ENCODE data around the gene TNIP2. TPM values are rescaled to one million over a fixed set of nuclear protein-coding genes. Genes with fewer than 3 reads are reported as not detected.

The TNIP2 gene
- total and polyA plus RNA-seq, 2 experiments from 2014 or later, result 42.7 to 50.8 TPM

- Histone ChIP-seq H3K36me3 (replicated peaks; ENCODE audit: insufficient read depth, low read depth) (no peaks in the 10 kb centered on the region), H3K27me3 (no peaks in the 10 kb centered on the region), H3K4me2 (peak within 1 kb of the TSS; percentile 99), H4K20me1 (ENCODE audit: insufficient read depth, poor library complexity, severe bottlenecking) (no peaks in the 10 kb centered on the region), H3K79me2 (peaks cover 23% of the 10 kb centered on the region), H3K4me3 (peak within 1 kb of the TSS; percentile 61), H3K9me2 (replicated peaks; ENCODE audit: insufficient read depth) (no peaks in the 10 kb centered on the region), H3K9me3 (ENCODE audit: low read depth) (no peaks in the 10 kb centered on the region), H2AFZ (peak within 1 kb of the TSS; percentile 40), H3K27ac (peak within 1 kb of the TSS; percentile 89), H3K4me1 (ENCODE audit: insufficient read depth) (peaks cover 35% of the 10 kb centered on the region)
- WGBS (ENCODE audit: low lambda C conversion rate, missing lambda C conversion rate), result 0% methylated on average over 5 of the region's 104 CpGs
- peak; percentile 88 for DNase-seq (ENCODE audit: low spot score)
- TF ChIP-seq EZH2 (IDR thresholded peaks at IDR 0.05; ENCODE audit: borderline replicate concordance) (no peak), EZH2phosphoT487 (IDR thresholded peaks at IDR 0.05; ENCODE audit: low read depth, severe bottlenecking, unreplicated experiment) (no peak), CTCF (IDR thresholded peaks at IDR 0.05; ENCODE audit: poor library complexity) (no peak)
Measured at GRCh38 chr4:2792711-2793585, 36.8 kb upstream of the TNIP2 start, which contains the start of gene SH3BP2. Gene SH3BP2, plus strand, starts transcription at chr4:2793085. Its CDS starts 27,533 bp downstream, at chr4:2820618.

- Histone ChIP-seq H4K20me1 (ENCODE audit: insufficient read depth, poor library complexity, severe bottlenecking) (no peaks in the 10 kb centered on the region), H3K4me2 (peak overlapping the region; percentile 99), H3K9me2 (replicated peaks; ENCODE audit: insufficient read depth) (no peaks in the 10 kb centered on the region), H3K4me3 (no peak overlapping the region), H3K4me1 (ENCODE audit: insufficient read depth) (peaks cover 35% of the 10 kb centered on the region), H3K36me3 (replicated peaks; ENCODE audit: insufficient read depth, low read depth) (no peaks in the 10 kb centered on the region), H3K27me3 (no peaks in the 10 kb centered on the region), H2AFZ (no peak overlapping the region), H3K27ac (peak overlapping the region; percentile 37), H3K79me2 (peaks cover 18% of the 10 kb centered on the region), H3K9me3 (ENCODE audit: low read depth) (no peaks in the 10 kb centered on the region)
- TF ChIP-seq EZH2phosphoT487 (IDR thresholded peaks at IDR 0.05; ENCODE audit: low read depth, severe bottlenecking, unreplicated experiment) (no peak), EZH2 (IDR thresholded peaks at IDR 0.05; ENCODE audit: borderline replicate concordance) (no peak), CTCF (IDR thresholded peaks at IDR 0.05; ENCODE audit: poor library complexity) (no peak)
- WGBS (ENCODE audit: low lambda C conversion rate, missing lambda C conversion rate), result 96% methylated on average over 5 of the region's 8 CpGs
- DNase-seq (ENCODE audit: low spot score), result peak; percentile 5
Measured at GRCh38 chr4:2792396-2792710, 36.2 kb upstream of the TNIP2 start.

- TF ChIP-seq CTCF (IDR thresholded peaks at IDR 0.05; ENCODE audit: poor library complexity), result no peak
- no peak for TF ChIP-seq EZH2 (IDR thresholded peaks at IDR 0.05; ENCODE audit: borderline replicate concordance)
- TF ChIP-seq EZH2phosphoT487 (IDR thresholded peaks at IDR 0.05; ENCODE audit: low read depth, severe bottlenecking, unreplicated experiment), result no peak
- H3K27ac ChIP-seq, result peak overlapping the region; percentile 37
- 94% methylated on average over 9 of the region's 10 CpGs for WGBS (ENCODE audit: low lambda C conversion rate, missing lambda C conversion rate)
- peaks cover 18% of the 10 kb centered on the region for H3K79me2 ChIP-seq
- no peaks in the 10 kb centered on the region for H3K36me3 ChIP-seq (replicated peaks; ENCODE audit: insufficient read depth, low read depth)
- no peak overlapping the region for H3K4me3 ChIP-seq
- H3K9me3 ChIP-seq (ENCODE audit: low read depth), result no peaks in the 10 kb centered on the region
- DNase-seq (ENCODE audit: low spot score), result peak; percentile 21
- peaks cover 29% of the 10 kb centered on the region for H3K4me1 ChIP-seq (ENCODE audit: insufficient read depth)
- H3K9me2 ChIP-seq (replicated peaks; ENCODE audit: insufficient read depth), result no peaks in the 10 kb centered on the region
- no peaks in the 10 kb centered on the region for H4K20me1 ChIP-seq (ENCODE audit: insufficient read depth, poor library complexity, severe bottlenecking)
- H3K27me3 ChIP-seq, result no peaks in the 10 kb centered on the region
- H2AFZ ChIP-seq, result no peak overlapping the region
- no peak overlapping the region for H3K4me2 ChIP-seq
Measured at GRCh38 chr4:2791518-2792395, 35.6 kb upstream of the TNIP2 start.

All from hepatocyte (in vitro differentiated cells).